ENCODE measurements around the gene CACNA1C.

DNA sequence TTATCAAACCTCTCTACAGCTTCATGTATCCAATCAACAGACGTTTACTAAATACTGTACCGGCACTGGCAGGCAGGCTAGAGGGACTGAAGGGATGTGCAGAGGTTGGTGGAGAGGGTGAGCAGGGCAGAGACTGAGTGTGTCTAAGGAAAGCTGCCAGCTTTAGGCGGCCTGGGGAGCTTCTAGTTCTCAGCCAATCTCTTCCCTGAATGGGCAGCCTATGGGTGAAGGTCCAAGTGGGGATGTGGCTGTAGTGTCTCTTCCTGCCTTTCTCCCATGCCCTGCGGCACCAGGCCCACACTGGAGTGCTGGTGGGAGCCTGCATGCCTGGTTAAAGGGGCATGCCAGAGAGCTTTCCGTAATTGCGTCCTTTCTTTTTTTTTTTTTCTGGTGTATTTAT lies 239.8 kb downstream of the CACNA1C start:
- TF ChIP-seq, protein P1, sequence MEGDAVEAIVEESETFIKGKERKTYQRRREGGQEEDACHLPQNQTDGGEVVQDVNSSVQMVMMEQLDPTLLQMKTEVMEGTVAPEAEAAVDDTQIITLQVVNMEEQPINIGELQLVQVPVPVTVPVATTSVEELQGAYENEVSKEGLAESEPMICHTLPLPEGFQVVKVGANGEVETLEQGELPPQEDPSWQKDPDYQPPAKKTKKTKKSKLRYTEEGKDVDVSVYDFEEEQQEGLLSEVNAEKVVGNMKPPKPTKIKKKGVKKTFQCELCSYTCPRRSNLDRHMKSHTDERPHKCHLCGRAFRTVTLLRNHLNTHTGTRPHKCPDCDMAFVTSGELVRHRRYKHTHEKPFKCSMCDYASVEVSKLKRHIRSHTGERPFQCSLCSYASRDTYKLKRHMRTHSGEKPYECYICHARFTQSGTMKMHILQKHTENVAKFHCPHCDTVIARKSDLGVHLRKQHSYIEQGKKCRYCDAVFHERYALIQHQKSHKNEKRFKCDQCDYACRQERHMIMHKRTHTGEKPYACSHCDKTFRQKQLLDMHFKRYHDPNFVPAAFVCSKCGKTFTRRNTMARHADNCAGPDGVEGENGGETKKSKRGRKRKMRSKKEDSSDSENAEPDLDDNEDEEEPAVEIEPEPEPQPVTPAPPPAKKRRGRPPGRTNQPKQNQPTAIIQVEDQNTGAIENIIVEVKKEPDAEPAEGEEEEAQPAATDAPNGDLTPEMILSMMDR (IDR thresholded peaks at IDR 0.05): no peak
- no peak for TF ChIP-seq EZH2 (IDR thresholded peaks at IDR 0.05; ENCODE audit: borderline replicate concordance, insufficient read depth, low read depth, low read length, poor library complexity, severe bottlenecking)

Measured in B cell (primary cell).